WTC11 (cell line): Measurements from ENCODE around the gene BORCS8. TPM values are rescaled to one million over a fixed set of nuclear protein-coding genes. Genes with fewer than 3 reads are reported as not detected.

ENCODE experiments used
- ATAC-seq: fragments of 200-7000 bp; cut with Tn5 transposase; 2 replicates; pipeline ENCODE4 v1.10.0; 2021; ENCODE audit warnings: mild to moderate bottlenecking, moderate library complexity
- CTCF ChIA-PET: fragments of 300-600 bp; sonication (Branson Sonifier 250); formaldehyde crosslinking; loops from one replicate; lab custom pipeline; 2021; ENCODE audit warnings: antibody characterized with exemption; lab: Charles Lee
- POLR2A ChIA-PET: fragments of 350-600 bp; sonication (Branson Sonifier 250); formaldehyde crosslinking; loops from one replicate; lab custom pipeline; 2021; ENCODE audit warnings: antibody characterized with exemption; lab: Charles Lee
- DNase-seq: peaks from one replicate; pipeline ENCODE4 v3.0.0; 2021; ENCODE audit warnings: low spot score
- H3K27ac Mint-ChIP-seq: 2 replicates; pipeline ENCODE4 v1.8.0; 2021; ENCODE audit warnings: mixed read lengths
- H3K27me3 Mint-ChIP-seq: 2 replicates; pipeline ENCODE4 v1.8.0; 2021; ENCODE audit warnings: low read depth, mild to moderate bottlenecking, moderate library complexity, mixed read lengths
- H3K36me3 Mint-ChIP-seq: 2 replicates; pipeline ENCODE4 v1.8.0; 2021; ENCODE audit warnings: mixed read lengths
- H3K4me1 Mint-ChIP-seq: 2 replicates; pipeline ENCODE4 v1.8.0; 2022; ENCODE audit warnings: mixed read lengths
- H3K4me3 Mint-ChIP-seq: 2 replicates; pipeline ENCODE4 v1.8.0; 2021; ENCODE audit warnings: mild to moderate bottlenecking, moderate library complexity, mixed read lengths
- H3K9me3 Mint-ChIP-seq: 2 replicates; pipeline ENCODE4 v1.8.0; 2021; ENCODE audit warnings: mixed read lengths
- ATF1 ChIP-seq: sonication (generic); formaldehyde crosslinking; IDR thresholded peaks from 2 replicates; pipeline ENCODE4 v1.8.1; 2023; ENCODE audit warnings: mild to moderate bottlenecking, moderate library complexity, missing genetic modification reagents
- ATF2 ChIP-seq: sonication (generic); formaldehyde crosslinking; IDR thresholded peaks from 2 replicates; pipeline ENCODE4 v1.8.1; 2022; ENCODE audit warnings: low read depth, missing genetic modification reagents, borderline replicate concordance
- ATF3 ChIP-seq: sonication (generic); formaldehyde crosslinking; conservative IDR thresholded peaks from 2 replicates; pipeline ENCODE4 v1.8.1; 2022; ENCODE audit warnings: mild to moderate bottlenecking, missing genetic modification reagents
- CREB1 ChIP-seq: sonication (generic); formaldehyde crosslinking; IDR thresholded peaks from 2 replicates; pipeline ENCODE4 v1.8.0; 2023; ENCODE audit warnings: mild to moderate bottlenecking, missing genetic modification reagents
- ELF4 ChIP-seq: sonication (generic); formaldehyde crosslinking; IDR thresholded peaks from 2 replicates; pipeline ENCODE4 v1.8.1; 2022; ENCODE audit warnings: low read depth, mild to moderate bottlenecking, moderate library complexity, missing genetic modification reagents
- ESRRA ChIP-seq: sonication (generic); formaldehyde crosslinking; IDR thresholded peaks from 2 replicates; pipeline ENCODE4 v1.8.1; 2022; ENCODE audit warnings: mild to moderate bottlenecking, missing genetic modification reagents, borderline replicate concordance
- FOXK1 ChIP-seq: sonication (generic); formaldehyde crosslinking; IDR thresholded peaks from 2 replicates; pipeline ENCODE4 v1.8.0; 2022; ENCODE audit warnings: mild to moderate bottlenecking, moderate library complexity, missing genetic modification reagents
- GRHL2 ChIP-seq: fragments of 250-450 bp; sonication (Bioruptor Pico); IDR thresholded peaks from 2 replicates; pipeline ENCODE4 v1.8.0; 2022; ENCODE audit warnings: mild to moderate bottlenecking, moderate library complexity; ENCODE audit not compliant: insufficient replicate concordance, severe bottlenecking
- HMGXB4 ChIP-seq: sonication (generic); formaldehyde crosslinking; IDR thresholded peaks from 2 replicates; pipeline ENCODE4 v1.8.1; 2023; ENCODE audit warnings: mild to moderate bottlenecking, moderate library complexity, missing genetic modification reagents
- NFYB ChIP-seq: sonication (generic); formaldehyde crosslinking; conservative IDR thresholded peaks from 2 replicates; pipeline ENCODE4 v1.8.0; 2022; ENCODE audit warnings: low read depth, missing genetic modification reagents
- PRDM15 ChIP-seq: sonication (generic); formaldehyde crosslinking; IDR thresholded peaks from 2 replicates; pipeline ENCODE4 v1.8.0; 2022; ENCODE audit warnings: missing genetic modification reagents
- RELA ChIP-seq: sonication (generic); formaldehyde crosslinking; IDR thresholded peaks from 2 replicates; pipeline ENCODE4 v1.8.1; 2022; ENCODE audit warnings: missing genetic modification reagents, mild to moderate bottlenecking, borderline replicate concordance
- RORB ChIP-seq: fragments of 250-450 bp; sonication (Bioruptor Pico); IDR thresholded peaks from 2 replicates; pipeline ENCODE4 v1.9.0; 2021; ENCODE audit warnings: mild to moderate bottlenecking
- USF2 ChIP-seq: sonication (generic); formaldehyde crosslinking; IDR thresholded peaks from 2 replicates; pipeline ENCODE4 v1.8.1; 2023; ENCODE audit warnings: mild to moderate bottlenecking, missing genetic modification reagents, moderate library complexity
- ZNF232 ChIP-seq: sonication (generic); formaldehyde crosslinking; IDR thresholded peaks from 2 replicates; pipeline ENCODE4 v1.8.0; 2022; ENCODE audit warnings: mild to moderate bottlenecking, missing genetic modification reagents
- ZNF263 ChIP-seq: sonication (generic); formaldehyde crosslinking; IDR thresholded peaks from 2 replicates; pipeline ENCODE4 v1.8.1; 2022; ENCODE audit warnings: low read depth, mild to moderate bottlenecking, moderate library complexity, missing genetic modification reagents
- ZNF281 ChIP-seq: sonication (generic); formaldehyde crosslinking; IDR thresholded peaks from 2 replicates; pipeline ENCODE4 v1.8.0; 2023; ENCODE audit warnings: mild to moderate bottlenecking, missing genetic modification reagents
- ZNF416 ChIP-seq: fragments of 250-450 bp; sonication (Bioruptor Pico); IDR thresholded peaks from 2 replicates; pipeline ENCODE4 v1.9.0; 2021; ENCODE audit warnings: mild to moderate bottlenecking, inconsistent platforms
- ZNF425 ChIP-seq: fragments of 250-450 bp; sonication (Bioruptor Pico); conservative IDR thresholded peaks from 2 replicates; pipeline ENCODE4 v1.9.0; 2021; ENCODE audit warnings: mild to moderate bottlenecking
- ZNF671 ChIP-seq: fragments of 250-450 bp; sonication (Bioruptor Pico); IDR thresholded peaks from 2 replicates; pipeline ENCODE4 v1.8.0; 2021; ENCODE audit warnings: mild to moderate bottlenecking
- total RNA-seq: library from RNA; stranded (reverse); gene quantifications from 3 replicates; pipeline ENCODE4 v1.2.3, GENCODE V29; 2021

The BORCS8 gene
- total RNA-seq, 1 experiment from 2014 or later, result 20.9 TPM

GRCh38 chr19:19229701-19230100 lies 37.7 kb upstream of the BORCS8 start:
- ChIA-PET CTCF (interaction anchor here (0.8 to 1.0 kb wide), 3 partner anchors 44 to 113 kb away, joined by 3 to 4 read pairs (median 4); no protein-coding TSS in a partner anchor), POLR2A (no interaction called here)
- peaks cover 49% of the 10 kb centered on the region for H3K27me3 Mint-ChIP-seq

More at GRCh38 chr19:19229701-19230100, 37.7 kb upstream of the BORCS8 start:
- H3K36me3 Mint-ChIP-seq, result no peaks in the 10 kb centered on the region
- DNase-seq, result no peak
- ATAC-seq, result no peak
- H3K4me1 Mint-ChIP-seq, result peaks cover 2% of the 10 kb centered on the region
- H3K27ac Mint-ChIP-seq, result no peak overlapping the region
- TF ChIP-seq RELA (CRISPR knock-in tag) (no peak), PRDM15 (CRISPR knock-in tag) (no peak), CREB1 (no peak), NFYB (no peak), ATF1 (CRISPR knock-in tag) (no peak), ZNF425 (CRISPR knock-in tag) (no peak), ATF2 (CRISPR knock-in tag) (no peak), USF2 (CRISPR knock-in tag) (no peak), ATF3 (CRISPR knock-in tag) (no peak), ELF4 (CRISPR knock-in tag) (no peak), RORB (CRISPR knock-in tag) (no peak), ZNF232 (no peak), ZNF416 (CRISPR knock-in tag) (no peak), ZNF263 (CRISPR knock-in tag) (no peak), ESRRA (CRISPR knock-in tag) (no peak), ZNF671 (no peak), FOXK1 (CRISPR knock-in tag) (no peak), HMGXB4 (no peak), GRHL2 (CRISPR knock-in tag) (no peak), ZNF281 (no peak)
- H3K9me3 Mint-ChIP-seq, result peaks cover 14% of the 10 kb centered on the region
- no peak overlapping the region for H3K4me3 Mint-ChIP-seq
